GM18858 (cell line): ENCODE data around the gene OR2F1.
"Not testable (repeated sequence)": the region's sequence is repeated elsewhere in the genome, so short reads cannot be mapped to it uniquely, and the experiment has no call there.

Experiments used
- ATAC-seq: cut with Tn5 transposase; IDR thresholded peaks from one replicate; pipeline ENCODE4 v1.9.1; 2021; ENCODE audit not compliant: unreplicated experiment

The OR2F1 gene

GRCh38 chr7:144006029-144006691 lies 51.5 kb downstream of the OR2F1 start:
- no peak for ATAC-seq

GRCh38 chr7:144006692-144007042 lies 52.0 kb downstream of the OR2F1 start:
- ATAC-seq, result no peak

- no peak for ATAC-seq
These were observed 54.7 kb downstream of the OR2F1 start for GRCh38 chr7:144009361-144009760.

GRCh38 chr7:144010061-144010460 lies 55.4 kb downstream of the OR2F1 start:
- not testable (repeated sequence) for ATAC-seq

GRCh38 chr7:144010821-144011220 lies 56.2 kb downstream of the OR2F1 start:
- not testable (repeated sequence) for ATAC-seq

GRCh38 chr7:144011458-144012230 lies 57.0 kb downstream of the OR2F1 start:
- ATAC-seq, result no peak
